ENCODE results near the gene ANXA11.

DNA sequence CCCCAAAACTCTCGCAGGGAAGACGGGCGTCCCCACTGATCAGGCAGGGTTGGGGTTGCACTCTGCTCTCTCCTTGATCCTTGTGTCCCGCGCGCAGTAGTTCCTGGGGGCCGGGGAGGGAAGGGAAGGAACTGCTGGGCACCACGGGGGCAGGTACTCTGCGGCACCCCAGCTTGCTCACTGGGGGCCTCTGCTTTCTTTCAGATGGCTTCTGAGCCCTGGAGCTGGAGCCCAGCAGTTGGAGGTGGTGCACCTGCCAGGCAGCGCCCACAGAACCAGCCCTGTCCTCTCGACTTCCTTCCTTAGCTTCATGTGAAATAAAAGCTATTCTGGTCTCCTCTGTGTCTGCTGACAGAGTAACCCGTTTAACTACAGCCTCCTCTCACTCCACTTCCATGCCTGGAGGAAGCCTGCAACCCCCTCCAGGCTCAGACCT lies 60.6 kb downstream of the ANXA11 start:
- TF ChIP-seq, protein P1, sequence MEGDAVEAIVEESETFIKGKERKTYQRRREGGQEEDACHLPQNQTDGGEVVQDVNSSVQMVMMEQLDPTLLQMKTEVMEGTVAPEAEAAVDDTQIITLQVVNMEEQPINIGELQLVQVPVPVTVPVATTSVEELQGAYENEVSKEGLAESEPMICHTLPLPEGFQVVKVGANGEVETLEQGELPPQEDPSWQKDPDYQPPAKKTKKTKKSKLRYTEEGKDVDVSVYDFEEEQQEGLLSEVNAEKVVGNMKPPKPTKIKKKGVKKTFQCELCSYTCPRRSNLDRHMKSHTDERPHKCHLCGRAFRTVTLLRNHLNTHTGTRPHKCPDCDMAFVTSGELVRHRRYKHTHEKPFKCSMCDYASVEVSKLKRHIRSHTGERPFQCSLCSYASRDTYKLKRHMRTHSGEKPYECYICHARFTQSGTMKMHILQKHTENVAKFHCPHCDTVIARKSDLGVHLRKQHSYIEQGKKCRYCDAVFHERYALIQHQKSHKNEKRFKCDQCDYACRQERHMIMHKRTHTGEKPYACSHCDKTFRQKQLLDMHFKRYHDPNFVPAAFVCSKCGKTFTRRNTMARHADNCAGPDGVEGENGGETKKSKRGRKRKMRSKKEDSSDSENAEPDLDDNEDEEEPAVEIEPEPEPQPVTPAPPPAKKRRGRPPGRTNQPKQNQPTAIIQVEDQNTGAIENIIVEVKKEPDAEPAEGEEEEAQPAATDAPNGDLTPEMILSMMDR (conservative IDR thresholded peaks at IDR 0.05; ENCODE audit: low read depth, low read length): no peak
- TF ChIP-seq, protein P2, sequence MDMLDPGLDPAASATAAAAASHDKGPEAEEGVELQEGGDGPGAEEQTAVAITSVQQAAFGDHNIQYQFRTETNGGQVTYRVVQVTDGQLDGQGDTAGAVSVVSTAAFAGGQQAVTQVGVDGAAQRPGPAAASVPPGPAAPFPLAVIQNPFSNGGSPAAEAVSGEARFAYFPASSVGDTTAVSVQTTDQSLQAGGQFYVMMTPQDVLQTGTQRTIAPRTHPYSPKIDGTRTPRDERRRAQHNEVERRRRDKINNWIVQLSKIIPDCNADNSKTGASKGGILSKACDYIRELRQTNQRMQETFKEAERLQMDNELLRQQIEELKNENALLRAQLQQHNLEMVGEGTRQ (IDR thresholded peaks at IDR 0.05; ENCODE audit: low read depth, low read length): no peak
- TF ChIP-seq POLR2A (IDR thresholded peaks at IDR 0.05; ENCODE audit: low read depth, low read length) (no peak), MXI1 (IDR thresholded peaks at IDR 0.05; ENCODE audit: borderline replicate concordance, low read depth, low read length) (no peak), RFX5 (IDR thresholded peaks at IDR 0.05; ENCODE audit: low read depth, low read length) (no peak), SMC3 (IDR thresholded peaks at IDR 0.05; ENCODE audit: low read depth, low read length) (no peak), MAZ (IDR thresholded peaks at IDR 0.05; ENCODE audit: borderline replicate concordance, low read depth, low read length) (no peak), BHLHE40 (IDR thresholded peaks at IDR 0.05; ENCODE audit: low read depth, low read length) (no peak), NFE2L2 (IDR thresholded peaks at IDR 0.05; ENCODE audit: low read depth, low read length) (no peak)
